Hypothalamus (tissue), 51 donors: Measurements from ENCODE around the gene ADGRF3.
"Not testable (repeated sequence)": the region's sequence is repeated elsewhere in the genome, so short reads cannot be mapped to it uniquely, and the experiment has no call there.

Experiments
- DNase-seq, 51 donors: peaks; one replicate each; lab custom pipeline; 2025; lab: John Stamatoyannopoulos, UW

The ADGRF3 gene

GRCh38 chr2:26346454-26347053 is at the start of gene ADGRF3:
TSS of gene ADGRF3 (minus strand) at chr2:26346789. CDS start at chr2:26346234, 555 bp downstream.
- DNase-seq = peak in 46 of 51 donors; percentile 4 to 80 (median 34)

DNA sequence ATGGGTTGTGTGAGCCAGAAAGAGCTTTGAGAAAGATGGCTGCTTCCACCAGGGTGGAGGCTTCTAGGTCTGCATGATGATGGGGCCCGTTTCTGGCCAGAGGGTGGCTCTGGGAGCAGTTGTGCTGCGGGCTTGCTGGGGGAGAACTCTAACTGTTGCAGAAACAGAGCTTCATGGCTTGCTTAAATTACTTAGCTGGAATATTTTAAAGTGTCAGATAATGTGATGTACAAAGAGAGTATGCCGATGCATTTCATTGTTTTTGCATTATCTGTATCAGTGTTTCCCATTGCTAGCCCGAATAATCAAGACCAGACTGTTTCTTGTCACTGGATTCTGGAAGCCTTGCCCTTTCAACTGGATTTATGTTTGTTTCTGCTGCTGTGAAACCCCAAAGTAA is 48.8 kb upstream of the ADGRF3 start:
- DNase-seq = peak in 3 of 51 donors; percentile 2 to 7 (median 4)

DNA sequence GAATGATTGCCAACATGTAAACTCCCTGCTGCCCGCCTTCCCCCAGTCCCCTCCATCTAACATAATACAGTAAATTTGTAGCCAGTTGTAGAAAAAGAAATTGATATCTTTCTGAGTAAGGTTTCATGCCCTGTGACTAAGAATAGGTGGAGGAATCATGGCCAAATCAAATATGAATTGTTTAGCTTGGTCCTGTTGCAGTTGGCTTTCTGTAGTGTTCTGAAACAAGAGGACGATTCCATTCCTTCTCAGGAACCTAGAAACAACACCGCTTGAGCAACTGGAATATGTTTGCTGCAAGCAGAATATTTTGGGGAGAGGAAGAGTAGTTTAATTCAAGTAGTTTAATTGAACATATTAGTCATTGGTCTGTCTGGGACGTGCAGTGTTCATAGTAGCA is 48.1 kb upstream of the ADGRF3 start:
- DNase-seq = no peak

DNA sequence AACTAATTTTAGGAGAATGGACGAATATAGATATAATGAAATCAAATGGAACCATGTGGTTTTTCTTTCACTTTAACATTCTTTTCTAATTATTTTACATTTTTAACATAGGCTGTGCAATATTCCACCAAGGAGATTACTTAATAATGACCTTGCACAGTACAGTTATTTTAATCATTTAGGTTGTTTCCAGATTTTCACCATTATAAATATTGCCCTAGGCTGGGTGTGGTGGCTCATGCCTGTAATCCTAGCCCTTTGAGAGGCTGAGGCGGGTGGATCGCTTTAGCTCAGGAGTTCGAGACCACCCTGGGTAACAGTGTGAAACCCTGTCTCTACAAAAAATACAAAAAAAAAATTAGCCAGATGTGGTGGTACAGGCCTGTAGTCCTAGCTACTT is 40.6 kb upstream of the ADGRF3 start:
- no peak for DNase-seq

GRCh38 chr2:26384597-26384996 is 38.0 kb upstream of the ADGRF3 start:
- DNase-seq = no peak

GRCh38 chr2:26384183-26384582 is 37.6 kb upstream of the ADGRF3 start:
- DNase-seq = no peak

- DNase-seq = no peak
Measured at GRCh38 chr2:26382564-26382963, 36.0 kb upstream of the ADGRF3 start.

DNA sequence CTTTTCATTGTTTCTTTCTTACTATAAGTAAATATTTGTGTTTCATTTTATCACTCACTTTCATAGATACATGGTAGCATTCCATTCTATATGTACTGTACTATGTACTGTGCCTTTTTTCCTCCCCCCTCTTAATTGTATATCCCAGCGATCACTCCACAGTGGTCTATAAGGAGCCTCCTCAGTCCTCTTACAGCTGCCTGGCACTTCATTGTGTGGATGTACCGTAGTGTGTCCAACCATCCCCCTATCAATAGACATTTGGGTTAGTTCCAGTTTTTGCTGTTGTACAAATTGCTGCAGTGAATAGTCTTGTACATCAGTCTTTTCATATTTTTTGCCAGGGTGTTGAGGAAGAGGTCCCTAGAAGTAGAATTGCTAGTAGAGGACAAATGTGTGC is 33.7 kb upstream of the ADGRF3 start:
- no peak for DNase-seq

DNA sequence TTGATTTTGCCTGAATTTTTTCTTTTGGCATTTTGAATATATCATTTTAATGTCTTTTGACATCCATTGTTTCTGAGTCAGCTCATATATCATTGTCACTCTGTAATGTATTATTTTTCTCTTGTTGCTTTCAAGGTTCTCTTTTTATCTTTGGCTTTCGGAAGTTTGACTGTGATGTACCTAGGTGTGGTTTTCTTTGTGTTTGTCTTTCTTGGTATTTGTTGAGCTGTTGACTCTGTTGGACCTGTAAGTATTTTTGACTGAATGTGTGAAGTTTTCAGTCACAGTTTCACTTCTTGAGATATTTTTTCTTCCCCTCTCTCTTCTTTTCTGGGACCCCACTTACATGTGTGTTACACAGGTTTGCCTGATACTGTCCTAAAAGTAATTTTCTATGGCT is 30.2 kb upstream of the ADGRF3 start:
- DNase-seq = no peak

- not testable (repeated sequence) for DNase-seq
Measured at GRCh38 chr2:26370909-26371308, 24.3 kb upstream of the ADGRF3 start.

DNA sequence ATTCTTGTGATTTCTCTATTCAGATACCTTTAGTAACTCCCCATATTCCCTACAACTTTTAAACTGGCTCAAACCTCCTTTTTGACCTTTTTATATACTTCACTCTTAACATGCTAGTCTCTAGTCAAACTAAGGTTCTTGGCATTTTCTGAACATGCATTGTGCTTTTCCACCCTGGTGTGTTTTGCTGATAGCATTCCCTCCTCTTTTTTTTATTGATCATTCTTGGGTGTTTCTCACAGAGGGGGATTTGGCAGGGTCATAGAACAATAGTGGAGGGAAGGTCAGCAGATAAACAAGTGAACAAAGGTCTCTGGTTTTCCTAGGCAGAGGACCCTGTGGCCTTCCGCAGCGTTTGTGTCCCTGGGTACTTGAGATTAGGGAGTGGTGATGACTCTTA is 23.1 kb upstream of the ADGRF3 start:
- not testable (repeated sequence) for DNase-seq

DNA sequence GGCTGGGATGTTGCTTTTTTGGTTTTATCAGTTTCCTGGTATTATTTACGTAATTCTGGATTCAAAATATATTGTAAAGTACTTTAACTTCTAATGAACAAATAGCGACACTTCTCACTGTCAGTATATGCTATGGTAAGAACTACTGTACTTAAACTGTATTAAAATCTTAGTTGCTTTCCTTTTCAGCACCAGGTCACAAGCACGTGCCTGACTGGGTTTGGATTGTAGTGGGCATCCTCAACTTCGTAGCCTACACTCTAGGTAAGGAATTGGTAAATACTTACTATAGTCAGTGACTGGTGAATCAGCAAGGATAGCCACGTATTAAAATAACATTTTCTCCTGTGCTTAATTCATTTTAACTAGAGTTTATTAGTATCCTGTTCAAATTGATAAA is 20.4 kb upstream of the ADGRF3 start:
- DNase-seq = no peak

- DNase-seq = no peak
Measured at GRCh38 chr2:26364669-26365068, 18.1 kb upstream of the ADGRF3 start.

DNA sequence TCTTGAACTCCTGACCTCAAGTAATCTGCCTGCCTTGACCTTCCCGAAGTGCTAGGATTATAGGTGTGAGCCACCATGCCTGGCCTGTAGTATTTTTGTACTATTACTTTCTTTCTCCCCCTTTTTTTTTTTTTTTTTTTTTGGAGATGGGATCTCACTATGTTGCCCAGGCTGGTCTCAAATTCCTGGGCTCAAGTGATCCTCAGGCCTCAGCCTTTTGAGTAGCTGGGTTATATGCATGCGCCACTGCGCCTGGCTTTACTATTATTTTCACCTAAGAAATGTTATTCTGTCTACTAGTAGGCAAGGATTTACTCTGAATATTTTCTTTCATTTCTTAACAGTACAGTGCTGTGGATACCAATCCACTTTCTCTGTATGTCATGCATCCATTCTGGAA is 17.4 kb upstream of the ADGRF3 start:
- DNase-seq = no peak

DNA sequence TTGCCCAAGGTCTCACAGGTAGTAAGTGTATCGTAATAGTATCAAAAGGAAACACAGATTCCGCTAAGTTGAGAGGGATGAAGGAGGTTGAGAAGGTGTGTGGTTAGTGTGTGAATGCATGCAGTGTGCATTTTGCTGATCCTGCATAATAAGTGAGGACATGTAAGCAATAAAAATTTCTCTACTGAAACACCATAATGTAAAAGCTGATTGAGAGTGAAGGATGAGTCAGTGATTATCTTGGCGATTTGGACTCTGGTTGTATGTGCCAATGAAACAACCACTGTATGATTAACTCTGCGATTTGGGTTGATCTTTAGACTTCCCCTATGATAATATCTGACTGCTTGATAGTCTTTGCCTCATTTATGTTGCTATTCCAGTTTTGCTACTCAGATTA is 16.7 kb upstream of the ADGRF3 start:
- DNase-seq = no peak

DNA sequence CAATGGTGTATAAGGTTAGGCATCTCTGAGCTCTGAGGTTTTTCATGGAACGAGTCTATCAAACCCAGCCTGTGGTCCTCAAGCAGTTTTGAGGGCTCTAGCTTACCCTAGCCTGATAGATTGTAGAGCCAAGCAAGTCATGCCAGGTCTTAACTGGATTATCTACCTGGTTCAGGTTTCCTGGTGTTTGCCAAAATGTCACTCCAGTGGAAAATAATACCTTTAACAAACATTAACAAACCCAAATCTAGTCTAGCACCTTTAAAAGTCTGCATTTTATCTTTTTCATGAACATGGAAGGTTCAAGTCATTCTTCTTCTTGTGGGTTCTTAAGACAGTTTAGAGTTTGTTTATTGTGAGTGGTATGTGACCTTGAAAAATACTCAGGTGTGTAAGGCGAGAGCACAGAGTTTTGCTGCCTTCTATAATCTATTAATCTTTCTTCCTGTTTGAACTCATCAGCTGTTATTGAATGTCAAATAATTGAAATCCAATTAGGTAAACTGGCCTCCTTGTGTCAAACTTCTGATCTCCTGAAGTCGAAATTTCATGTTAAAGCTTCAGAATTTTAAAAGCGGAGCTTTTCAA is 13.4 kb upstream of the ADGRF3 start:
- DNase-seq = no peak

DNA sequence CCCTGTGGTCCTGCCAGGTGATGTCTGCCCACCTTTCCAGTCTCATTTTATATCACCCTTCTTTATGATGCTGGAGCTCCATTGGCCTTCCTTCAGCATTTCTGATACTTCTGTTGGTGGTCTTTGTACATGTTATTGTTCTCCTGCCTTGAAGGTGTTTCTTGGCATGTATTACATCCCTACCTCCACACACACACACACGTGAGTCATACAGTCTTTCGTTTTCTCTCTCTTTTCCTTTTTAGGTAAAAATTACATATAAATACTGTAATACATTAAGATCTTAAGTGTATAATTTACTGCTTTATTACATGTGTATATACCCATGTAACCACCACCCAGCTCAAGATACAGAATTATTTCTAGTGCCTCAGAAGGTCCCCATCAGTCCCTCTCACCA is 10.2 kb upstream of the ADGRF3 start:
- DNase-seq = no peak

GRCh38 chr2:26356111-26356510 is 9.5 kb upstream of the ADGRF3 start:
- DNase-seq = no peak

DNA sequence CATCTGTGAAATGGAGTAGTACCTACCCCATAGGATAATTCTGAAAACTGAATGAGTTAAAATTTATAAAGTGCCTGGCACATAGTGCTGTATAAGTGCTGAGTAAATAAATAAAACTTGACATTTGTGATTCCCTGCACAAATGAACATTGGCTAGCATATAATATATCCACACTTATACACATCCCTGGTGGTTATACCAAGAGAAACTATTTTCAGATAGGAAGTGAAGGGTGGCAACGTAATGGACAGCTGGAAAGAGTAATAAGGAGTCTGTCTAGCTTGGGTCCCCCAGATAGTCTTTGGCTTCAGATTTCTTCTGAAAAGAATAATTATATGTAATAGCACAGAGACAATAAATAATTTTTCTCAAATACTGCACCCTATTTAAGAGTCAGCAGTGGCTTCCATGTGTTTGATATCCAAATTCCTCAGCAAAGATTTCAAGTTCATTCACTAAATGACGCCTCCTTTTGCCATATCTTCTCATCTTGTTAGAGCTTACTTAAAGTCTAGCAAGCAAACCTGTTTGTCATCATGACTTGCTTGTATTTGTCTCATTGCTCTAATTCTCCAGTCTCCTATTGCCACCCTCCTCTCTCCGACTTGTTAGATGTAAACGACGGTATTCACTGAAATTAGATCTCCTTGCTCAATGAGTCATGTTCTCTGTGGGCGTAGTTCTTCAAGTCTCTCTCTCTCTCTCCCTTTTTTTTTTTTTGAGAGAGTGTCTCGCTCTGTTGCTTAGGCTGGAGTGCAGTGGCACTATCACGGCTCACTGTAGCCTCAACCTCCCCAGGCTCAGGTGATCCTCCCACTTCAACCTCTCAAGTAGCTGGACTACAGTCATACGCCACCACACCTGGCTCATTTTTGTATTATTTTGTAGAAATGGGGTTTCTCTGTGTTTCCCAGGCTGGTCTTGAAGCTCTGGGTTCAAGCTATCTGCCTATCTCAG is 8.7 kb upstream of the ADGRF3 start:
- peak in 2 of 51 donors; percentile 4 to 38 for DNase-seq

DNA sequence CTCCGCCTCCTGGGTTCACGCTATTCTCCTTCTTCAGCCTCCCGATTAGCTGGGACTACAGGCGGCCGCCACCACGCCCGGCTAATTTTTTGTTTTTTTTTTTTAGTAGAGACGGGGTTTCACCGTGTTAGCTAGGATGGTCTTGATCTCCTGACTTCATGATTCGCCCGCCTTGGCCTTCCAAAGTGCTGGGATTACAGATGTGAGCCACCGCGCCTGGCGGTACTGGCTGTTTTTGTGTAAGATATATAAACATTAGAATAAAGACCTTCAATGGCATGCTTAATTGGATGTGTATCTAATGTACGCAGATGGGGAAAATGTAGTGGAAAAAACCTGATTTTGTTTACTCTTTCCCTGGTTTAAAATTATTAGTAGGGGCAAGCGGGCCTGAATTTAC is 7.9 kb upstream of the ADGRF3 start:
- DNase-seq = not testable (repeated sequence)

- DNase-seq = peak in 1 of 51 donors; percentile 2
Measured at GRCh38 chr2:26352892-26353291, 6.3 kb upstream of the ADGRF3 start.
